ENCODE data around the gene EID2. TPM values are rescaled to one million over a fixed set of nuclear protein-coding genes. Genes with fewer than 3 reads are reported as not detected.
A peak's percentile ranks its signal among the peaks of the same experiment; 100 is the strongest.

Gene EID2, protein sequence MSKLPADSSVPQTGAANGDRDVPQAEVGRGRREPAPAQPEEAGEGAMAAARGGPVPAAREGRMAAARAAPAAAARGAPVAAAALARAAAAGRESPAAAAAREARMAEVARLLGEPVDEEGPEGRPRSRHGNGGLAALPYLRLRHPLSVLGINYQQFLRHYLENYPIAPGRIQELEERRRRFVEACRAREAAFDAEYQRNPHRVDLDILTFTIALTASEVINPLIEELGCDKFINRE
- polyA plus RNA-seq (ENCODE audit: insufficient read length in 4 of 4) = 10 to 100 TPM; 17.7 to 23.1 (median 20.9) TPM

DNA sequence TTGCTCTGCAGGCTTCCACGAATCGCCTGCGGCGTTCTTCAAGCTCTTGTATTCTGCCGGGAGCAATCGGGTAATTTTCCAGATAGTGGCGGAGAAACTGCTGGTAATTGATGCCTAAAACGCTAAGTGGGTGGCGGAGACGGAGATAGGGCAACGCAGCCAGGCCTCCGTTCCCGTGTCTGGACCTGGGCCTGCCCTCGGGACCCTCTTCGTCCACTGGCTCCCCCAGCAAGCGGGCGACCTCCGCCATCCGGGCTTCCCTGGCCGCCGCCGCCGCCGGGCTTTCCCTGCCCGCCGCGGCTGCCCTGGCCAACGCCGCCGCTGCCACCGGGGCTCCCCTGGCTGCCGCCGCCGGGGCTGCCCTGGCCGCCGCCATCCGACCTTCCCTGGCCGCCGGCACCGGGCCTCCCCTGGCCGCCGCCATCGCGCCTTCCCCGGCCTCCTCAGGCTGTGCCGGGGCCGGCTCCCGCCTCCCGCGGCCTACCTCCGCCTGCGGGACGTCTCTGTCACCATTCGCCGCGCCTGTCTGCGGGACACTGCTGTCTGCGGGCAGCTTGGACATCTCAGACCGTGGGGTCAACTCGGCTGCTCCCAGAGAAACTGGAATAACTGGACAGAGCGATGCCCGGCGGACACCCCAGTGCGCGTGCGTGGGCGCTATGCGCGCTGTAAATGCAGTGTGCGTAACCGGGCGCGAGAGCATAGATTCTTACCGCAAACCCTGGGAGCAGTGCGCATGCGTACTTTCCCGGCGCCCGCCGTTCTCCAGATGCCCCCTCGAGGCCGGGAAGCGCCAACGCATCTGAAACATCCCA lies at the start of gene EID2:
Gene EID2 (minus strand): TSS at position 644 of the 815 bp plus-strand sequence. CDS start 82 bp downstream, at position 562.
- peak in 3 of 4 donors; percentile 85 to 92 (median 90) for DNase-seq (ENCODE audit: low read depth in 4 of 4, low spot score in 2 of 4)

DNA sequence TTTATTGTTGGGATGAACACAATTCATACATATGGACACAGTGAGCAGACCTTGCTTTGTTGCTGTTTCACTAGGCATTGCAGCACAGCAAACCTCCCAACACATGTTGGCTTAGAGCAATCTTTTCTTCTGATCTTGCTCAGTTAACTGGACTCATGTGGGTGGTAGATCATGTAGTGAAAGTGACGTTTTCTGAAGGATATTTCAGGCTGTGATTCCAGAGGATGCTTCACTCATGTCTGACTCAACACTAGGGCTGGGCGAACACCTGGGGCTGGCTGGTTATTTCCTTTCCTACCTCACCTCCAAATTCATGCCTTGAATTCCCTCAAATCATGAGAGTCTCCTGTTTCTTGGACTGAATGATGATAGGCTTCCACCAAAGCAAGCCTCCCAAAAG lies 48.1 kb upstream of the EID2 start:
- no peak for DNase-seq (ENCODE audit: low read depth in 4 of 4, low spot score in 2 of 4)

DNA sequence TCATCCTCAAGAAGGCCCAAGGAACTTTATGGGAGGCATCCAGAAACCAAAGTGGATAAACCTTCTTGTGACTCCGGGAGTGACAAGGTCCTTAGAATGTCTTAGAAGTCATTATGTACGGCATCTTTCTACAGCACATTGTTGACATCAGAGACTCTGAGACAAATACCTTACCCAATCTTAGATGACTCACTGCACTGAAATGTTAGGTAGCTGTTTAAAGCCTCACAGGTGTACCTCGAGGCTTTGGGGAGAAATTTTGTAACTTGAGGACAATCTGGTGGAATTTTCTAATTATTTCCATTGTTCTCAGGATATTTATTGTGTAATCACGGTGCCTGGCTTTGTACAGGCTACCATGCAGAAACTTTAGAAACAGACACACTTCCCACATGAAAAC lies 47.5 kb upstream of the EID2 start:
- DNase-seq (ENCODE audit: low read depth in 4 of 4, low spot score in 2 of 4) = no peak

DNA sequence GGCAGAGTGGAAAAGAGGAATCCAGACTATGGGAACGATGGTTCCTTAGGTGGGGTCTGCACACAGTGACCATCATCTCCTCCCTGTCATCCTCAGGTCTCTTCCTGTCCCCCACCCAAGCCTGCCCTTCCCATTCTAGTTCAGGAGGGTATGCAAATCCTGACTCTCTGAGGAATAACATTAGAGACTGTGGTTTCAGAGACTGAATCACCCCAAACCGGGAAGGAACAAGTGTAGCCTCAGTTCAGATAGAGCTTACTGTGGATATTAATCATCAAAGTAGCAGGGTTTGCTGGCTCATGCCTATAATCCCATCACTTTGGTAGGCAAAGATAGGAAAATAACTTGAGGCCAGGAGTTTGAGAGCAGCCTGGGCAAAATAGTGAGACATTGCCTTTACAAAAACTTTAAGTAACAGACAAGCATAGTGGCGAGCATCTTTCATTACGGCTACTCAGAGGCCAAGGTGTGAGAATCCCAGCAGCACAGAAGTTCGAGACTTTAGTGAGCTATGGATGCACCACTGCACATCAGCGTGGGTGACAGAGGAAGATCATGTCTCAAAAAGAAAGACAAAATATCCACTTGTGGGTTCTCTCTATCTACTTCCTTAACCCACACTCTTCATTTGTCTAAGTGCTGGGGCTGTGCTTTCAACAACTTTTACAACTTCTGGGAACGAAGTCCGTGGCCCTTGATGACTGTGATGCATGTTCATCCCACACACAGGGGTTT lies 43.1 kb upstream of the EID2 start:
- no peak for DNase-seq (ENCODE audit: low read depth in 4 of 4, low spot score in 2 of 4)

DNA sequence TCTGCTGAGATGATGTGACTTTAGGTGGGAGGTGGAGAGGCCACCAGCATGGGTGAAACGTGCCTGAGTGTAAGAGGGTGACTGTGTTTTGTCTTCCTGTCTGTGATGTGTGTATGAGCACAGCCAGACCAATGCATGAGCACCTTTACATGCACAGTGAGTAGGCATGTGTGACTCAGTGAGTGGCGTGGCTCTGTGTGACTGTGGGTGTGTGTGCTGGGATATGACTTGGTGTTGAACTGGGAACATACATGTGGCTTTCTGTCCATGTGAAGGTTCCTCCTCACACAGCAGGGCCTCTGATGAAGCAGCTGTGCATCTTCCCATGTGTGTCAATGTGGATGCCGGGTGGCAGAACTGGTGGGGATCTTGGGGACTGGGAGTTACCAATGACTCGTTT lies 42.5 kb upstream of the EID2 start:
- no peak for DNase-seq (ENCODE audit: low read depth in 4 of 4, low spot score in 2 of 4)

DNA sequence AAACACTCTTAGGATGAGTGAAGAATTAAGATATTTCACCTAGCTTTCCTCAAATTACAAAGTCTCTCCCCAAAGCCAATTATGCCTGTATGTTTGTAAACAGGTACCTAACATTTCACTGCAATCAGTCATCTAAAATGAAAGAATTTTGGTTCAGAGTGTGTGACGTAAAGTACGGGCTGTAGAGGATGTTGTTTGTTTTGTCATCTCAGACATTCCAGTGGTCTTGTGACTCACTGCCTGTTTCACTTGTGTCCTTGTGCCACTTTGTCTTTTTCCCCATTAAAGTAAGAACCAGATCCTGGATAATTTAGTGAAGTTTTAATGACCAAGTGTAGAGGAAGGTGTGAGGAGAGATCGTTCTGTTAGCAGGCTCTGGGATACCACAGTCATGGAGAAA lies 28.6 kb upstream of the EID2 start:
- DNase-seq (ENCODE audit: low read depth in 4 of 4, low spot score in 2 of 4) = no peak

DNA sequence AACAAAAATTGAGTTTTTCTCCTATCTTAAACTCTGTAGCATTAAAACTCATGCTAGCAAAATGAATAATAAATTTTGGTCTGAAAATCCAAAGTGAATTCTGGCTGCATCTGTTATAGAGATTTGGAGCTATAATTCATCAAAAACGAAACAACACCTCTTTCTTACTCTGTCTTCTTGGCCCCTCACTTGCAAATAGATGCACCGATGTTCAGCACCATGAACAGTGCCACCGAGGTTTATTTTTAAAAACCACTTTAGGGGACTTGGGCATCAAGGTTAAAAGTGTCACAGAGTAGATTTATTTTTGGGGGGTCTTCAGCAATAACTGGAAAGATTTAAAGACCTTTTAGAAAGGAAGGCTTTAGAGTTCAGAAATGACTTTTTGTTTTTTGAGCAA lies 26.1 kb upstream of the EID2 start:
- DNase-seq (ENCODE audit: low read depth in 4 of 4, low spot score in 2 of 4) = no peak

DNA sequence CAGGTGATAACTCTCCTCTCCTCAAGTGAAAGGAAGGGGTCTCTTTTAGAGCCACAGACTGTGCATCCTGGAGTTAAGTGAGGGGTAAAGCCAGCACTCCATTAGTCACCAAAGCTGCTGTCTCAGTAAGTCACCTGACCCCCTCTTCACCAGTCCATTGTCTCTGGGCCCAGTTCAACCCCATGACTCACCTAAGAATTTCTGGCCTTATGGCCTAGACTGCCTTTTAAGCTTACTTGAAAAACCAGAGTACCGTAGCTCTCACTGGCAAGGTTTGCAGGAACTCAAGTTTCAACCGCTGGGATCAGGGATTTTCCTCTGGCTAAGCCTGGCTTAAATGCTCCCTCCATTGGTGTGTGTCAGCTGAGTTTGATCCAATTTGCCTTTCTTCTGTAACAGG lies 23.4 kb upstream of the EID2 start:
- DNase-seq (ENCODE audit: low read depth in 4 of 4, low spot score in 2 of 4) = no peak

DNA sequence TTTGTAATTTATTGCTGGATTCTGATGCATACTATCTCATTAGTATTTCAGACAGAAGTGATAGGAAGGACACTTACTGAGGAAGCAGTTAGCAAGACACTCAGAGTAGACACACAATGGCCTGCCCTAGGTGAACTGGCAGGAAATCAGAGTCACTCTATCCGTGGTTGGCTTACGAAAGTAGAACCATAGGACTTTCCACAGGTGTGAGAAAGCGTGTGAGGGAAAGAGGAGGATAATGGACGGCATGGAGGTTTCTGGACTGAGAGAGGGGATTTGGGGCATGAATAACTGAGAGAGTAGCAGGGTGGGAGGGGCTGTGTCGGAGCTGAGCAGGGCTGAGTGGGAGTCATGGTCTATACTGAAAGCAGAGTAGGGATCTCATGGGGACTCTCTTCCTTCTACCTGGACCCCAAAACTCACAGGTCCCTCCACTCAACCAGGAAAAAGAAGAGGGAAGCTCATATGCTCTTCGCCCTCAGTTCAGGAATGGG lies 18.7 kb upstream of the EID2 start:
- no peak for DNase-seq (ENCODE audit: low read depth in 4 of 4, low spot score in 2 of 4)

DNA sequence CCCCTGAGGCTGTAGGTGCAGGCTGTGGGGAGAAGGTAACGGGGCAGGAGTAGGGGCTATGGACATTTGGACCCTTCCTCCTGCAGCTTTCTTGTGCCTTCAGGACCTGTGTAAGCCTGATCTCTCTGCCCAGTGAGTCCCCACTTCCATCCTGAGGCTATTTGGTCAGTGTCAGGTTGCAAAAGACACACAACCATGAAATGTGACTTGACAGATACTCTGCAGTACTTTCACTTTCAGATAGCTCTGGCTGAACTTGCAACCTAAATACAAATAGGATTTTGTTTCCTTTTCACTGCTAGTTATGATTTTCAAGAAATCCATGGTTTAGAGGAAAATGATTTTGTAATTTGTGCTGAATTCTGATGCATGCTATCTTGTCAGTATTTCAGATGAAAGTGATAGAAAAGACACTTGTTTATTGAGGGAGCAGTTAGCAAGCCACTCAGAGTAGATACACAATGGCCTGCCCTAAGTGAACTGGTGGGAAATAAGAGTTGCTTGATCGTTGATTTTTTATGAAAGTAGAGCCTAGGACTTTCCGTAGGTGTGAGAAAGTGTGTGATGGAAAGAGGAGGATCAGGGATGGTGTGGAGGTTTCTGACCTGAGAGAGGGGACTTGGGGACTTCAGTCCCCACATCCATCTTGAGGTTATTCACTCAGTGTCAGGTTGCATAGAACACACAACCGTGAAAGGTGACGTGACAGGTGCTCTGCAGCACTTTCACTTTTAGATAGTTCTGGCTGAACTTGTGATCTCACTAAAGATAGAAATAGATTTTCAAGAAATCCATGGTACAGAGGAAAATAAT lies 18.1 kb upstream of the EID2 start:
- peak in 1 of 4 donors; percentile 31 for DNase-seq (ENCODE audit: low read depth in 4 of 4, low spot score in 2 of 4)

DNA sequence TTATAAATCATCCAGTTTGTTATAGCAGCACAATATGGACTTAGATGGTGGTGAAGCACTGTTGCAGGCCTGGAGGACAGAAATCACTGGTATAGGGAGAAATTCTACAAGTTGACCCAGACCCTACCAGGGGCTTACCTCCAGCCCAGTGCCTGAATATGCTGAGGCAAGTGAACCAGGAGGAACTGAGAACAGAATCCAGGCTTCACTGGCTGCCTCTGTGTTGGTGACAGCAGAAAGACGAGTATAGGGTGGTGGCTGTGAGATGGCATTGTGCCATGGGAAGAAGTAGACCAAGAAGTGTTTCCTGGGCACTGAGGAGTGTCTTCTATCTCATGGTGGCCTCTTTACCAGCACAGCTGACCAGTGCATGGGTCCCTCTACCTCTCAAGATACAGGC lies 15.9 kb upstream of the EID2 start:
- no peak for DNase-seq (ENCODE audit: low read depth in 4 of 4, low spot score in 2 of 4)

DNA sequence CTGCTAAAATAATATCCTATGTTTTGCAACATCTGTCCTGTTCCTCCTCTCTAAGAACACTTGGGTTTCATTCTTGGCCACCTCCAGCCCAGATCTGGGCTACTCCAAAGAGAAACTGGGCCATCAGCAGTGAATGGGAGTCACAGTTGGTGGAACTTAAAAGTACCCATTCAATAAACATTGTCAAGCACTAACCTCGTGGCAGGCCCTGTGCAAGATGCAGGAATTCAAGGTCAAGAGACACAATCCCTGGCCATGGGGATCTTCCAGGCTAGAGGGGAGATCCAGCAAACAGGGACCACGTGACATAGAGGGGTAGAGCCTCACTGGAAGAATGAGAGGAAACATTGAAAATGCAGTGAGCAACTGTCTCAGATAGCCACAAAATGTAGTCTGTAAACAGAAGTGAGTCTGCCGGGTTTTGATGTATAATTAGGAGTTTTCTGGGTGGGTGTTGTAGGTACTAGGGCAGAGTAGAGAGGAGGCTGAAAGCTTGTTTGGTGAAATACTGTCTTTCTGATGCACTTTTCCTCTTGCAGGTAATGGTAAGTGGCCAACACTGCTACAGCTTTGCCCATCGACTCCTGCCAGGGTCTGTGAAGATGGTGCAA lies 14.8 kb upstream of the EID2 start:
- no peak for DNase-seq (ENCODE audit: low read depth in 4 of 4, low spot score in 2 of 4)

DNA sequence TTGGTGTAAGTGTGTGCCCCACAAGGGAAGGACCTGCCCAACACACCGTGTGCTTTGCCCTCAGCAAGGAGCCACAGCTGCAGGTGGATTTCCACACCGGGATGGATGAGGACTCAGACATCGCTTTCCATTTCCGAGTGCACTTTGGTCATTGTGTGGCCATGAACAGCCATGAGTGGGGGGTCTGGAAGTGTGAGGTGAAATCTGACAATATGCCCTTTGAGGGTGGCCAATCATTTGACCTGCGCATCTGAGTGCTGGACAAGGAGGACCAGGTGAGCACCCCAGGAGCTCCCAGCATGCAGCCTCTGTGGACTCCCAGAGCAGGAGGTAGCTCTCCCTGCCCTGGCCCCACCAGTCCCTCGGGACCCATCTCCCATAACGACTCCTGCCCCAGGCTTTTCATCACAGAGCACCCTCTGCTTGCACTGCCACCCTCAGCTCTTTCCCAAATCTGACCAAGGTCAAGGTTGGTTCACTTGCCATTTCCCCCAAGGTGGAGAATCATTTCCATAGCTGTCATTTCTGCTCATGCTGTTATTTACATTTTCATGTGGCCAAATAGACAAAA lies 13.2 kb upstream of the EID2 start:
- no peak for DNase-seq (ENCODE audit: low read depth in 4 of 4, low spot score in 2 of 4)

DNA sequence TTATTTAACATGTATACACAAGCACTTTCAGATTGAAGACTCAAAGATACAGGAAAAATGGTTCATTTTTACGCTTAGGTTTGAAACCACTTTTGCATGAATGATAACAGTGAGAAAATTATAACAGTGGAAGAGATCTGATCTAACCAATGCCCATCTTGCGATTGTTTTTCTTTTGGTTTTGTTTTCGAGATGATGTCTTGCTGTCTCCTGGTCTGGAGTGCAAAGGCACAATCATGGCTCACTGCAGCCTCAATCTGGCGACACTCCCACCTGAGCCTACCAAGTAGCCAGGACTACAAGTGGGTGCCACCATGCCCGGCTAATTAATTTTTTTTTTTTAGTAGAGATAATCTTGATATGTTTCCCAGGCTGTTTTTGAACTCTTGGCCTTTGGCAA lies 10.2 kb upstream of the EID2 start:
- no peak for DNase-seq (ENCODE audit: low read depth in 4 of 4, low spot score in 2 of 4)

DNA sequence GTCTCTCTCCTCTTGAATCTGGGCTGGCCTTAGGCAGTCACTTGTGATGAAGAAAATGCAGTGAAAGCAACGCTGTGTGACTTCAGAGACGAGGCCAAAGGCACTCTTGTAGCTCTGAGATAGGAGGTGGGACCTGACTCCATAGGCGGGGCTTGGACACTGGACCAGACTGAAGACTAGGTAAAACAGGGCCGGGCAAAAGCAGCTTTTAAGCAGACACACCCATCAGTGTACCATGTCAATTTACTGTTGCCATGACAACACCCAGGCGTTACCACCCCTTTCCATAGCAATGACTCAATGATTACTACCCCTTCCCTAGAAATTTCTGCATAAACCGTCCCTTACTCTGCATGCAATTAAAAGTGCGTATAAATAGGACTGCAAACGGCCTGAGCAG lies 6.6 kb upstream of the EID2 start:
- DNase-seq (ENCODE audit: low read depth in 4 of 4, low spot score in 2 of 4) = no peak

DNA sequence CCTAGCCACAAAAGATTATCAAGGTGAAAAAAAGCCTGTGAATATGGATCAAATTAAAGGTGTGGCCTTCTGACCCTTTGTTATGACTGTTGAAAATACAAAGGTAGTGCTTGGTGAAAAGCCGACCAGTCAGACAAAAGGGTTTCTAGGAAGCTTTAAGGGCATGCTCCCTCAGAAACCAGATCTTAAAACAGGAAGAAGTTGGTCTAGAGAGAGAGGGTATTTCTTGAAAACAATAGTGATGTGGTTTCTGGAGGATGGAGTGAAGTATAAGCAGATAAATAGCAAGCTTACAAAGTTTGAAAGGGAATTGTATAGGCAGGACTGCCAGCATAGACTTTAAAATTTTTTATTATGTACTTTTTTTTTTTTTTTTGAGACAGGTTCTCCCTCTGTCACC lies 5.0 kb upstream of the EID2 start:
- no peak for DNase-seq (ENCODE audit: low read depth in 4 of 4, low spot score in 2 of 4)

DNA sequence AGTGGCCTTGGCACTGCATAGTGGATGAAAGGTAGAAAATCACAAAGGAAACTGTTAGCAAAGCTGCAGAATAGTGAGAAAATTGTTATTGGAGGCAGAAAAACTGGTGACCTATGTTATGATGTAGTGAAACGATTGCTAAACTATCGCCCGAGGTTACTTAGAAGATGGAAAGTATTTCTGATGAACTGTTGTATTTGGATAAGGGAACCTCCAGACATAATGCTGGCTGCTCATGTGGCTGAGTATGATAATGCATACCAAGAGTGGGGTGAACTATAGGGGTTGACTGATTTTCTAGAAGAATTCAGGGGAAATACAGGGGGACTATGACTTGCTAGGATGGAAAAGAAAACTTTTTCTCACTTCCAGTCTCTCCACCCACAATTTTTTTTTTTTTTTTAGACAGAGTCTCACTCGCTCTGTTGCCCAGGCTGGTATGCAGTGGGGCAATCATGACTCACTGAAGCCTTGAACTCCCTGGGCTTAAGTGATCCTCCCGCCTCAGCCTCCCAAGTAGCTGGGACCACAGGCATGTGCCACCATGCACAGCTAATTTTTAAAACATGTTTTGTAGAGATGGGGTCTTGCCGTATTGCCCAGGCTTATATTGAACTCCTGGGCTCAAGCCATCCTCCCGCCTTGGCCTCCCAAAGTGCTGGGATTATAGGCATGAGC lies 4.4 kb upstream of the EID2 start:
- DNase-seq (ENCODE audit: low read depth in 4 of 4, low spot score in 2 of 4) = no peak

DNA sequence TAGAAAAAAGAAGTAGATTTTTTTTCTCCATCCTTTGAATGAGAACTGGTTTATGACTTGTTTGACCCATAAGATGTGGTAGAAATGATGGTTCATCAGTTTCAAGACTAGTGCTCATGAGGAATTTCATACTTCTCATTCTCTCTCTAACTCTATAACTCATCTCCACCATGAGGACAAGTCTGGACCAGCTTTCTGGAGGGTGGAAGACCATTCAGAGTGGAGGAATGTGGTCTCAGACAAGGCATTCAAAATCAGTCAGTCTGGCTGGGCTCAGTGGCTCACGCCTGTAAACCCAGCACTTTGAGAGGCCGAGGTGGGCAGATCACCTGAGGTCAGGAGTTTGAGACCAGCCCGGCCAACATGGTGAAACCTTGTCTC lies 3.5 kb upstream of the EID2 start:
- DNase-seq (ENCODE audit: low read depth in 4 of 4, low spot score in 2 of 4) = no peak

DNA sequence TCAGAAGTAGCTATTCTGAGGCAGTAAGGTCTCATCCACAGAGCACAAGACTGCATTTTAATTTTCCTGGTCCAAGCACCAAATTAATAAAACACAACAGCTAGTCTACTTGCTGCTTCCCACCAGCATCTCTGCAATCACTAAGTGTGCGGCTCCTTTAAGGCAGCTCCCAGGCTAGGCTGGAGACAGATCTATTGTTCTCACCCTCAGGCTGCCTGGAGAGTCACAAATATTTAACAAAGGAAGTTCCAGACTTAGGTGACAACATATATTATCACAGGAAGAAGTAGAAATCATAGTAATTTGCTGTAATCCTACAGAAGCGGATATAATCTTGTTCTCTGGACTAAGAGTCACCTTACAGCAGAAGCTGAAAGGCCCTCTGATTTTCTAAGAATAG lies 2.2 kb upstream of the EID2 start:
- DNase-seq (ENCODE audit: low read depth in 4 of 4, low spot score in 2 of 4) = no peak

All from left renal cortex interstitium (tissue), 4 donors.